Peyer's patch (tissue), 4 donors: ENCODE results near the gene SLC2A4.
"Not testable (repeated sequence)": the region's sequence is repeated elsewhere in the genome, so short reads cannot be mapped to it uniquely, and the experiment has no call there.

Experiments used
- POLR2A ChIP-seq, 2 donors: fragments of 450-650 bp; IDR thresholded peaks; one replicate each; pipeline ENCODE4 v1.5.1; 2017; ENCODE audit warnings: antibody characterized with exemption in 2 of 2, mild to moderate bottlenecking in 2 of 2, moderate library complexity in 2 of 2
- TF ChIP-seq, protein P1 (sequence below), 6 experiments: fragments of 450-650 bp in 4 of 6; fragments of 200-600 bp in 2 of 6; sonication (generic) in 1 of 6; IDR thresholded peaks; one replicate each; pipeline ENCODE4 v1.5.1; 2017 to 2019; ENCODE audit warnings: antibody characterized with exemption in 6 of 6, mild to moderate bottlenecking in 3 of 6, moderate library complexity in 1 of 6

DNA sequence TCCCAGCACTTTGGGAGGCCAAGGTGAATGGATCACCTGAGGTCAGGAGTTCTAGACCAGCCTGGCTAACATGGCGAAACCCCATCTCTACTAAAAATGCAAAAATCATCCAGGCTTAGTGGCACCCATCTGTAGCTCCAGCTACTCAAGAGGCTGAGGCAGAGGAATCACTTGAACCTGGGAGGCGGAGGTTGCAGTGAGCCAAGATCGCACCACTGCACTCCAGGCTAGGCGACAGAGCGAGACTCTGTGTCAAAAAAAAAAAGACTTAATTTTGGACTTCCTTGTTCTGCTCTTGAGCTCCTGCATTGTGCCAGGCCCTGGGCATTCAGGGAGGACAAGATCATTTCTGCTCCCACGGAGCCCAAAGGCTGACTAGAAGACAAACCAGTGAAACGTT, 56.1 kb downstream of the SLC2A4 start:
- TF ChIP-seq, protein P1, sequence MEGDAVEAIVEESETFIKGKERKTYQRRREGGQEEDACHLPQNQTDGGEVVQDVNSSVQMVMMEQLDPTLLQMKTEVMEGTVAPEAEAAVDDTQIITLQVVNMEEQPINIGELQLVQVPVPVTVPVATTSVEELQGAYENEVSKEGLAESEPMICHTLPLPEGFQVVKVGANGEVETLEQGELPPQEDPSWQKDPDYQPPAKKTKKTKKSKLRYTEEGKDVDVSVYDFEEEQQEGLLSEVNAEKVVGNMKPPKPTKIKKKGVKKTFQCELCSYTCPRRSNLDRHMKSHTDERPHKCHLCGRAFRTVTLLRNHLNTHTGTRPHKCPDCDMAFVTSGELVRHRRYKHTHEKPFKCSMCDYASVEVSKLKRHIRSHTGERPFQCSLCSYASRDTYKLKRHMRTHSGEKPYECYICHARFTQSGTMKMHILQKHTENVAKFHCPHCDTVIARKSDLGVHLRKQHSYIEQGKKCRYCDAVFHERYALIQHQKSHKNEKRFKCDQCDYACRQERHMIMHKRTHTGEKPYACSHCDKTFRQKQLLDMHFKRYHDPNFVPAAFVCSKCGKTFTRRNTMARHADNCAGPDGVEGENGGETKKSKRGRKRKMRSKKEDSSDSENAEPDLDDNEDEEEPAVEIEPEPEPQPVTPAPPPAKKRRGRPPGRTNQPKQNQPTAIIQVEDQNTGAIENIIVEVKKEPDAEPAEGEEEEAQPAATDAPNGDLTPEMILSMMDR (IDR thresholded peaks at IDR 0.05), result not testable (repeated sequence)
- not testable (repeated sequence) for TF ChIP-seq POLR2A (IDR thresholded peaks at IDR 0.05)
